Medulla oblongata (tissue), 1 donor: ENCODE data around the gene VPS11.
"Not testable (repeated sequence)": the region's sequence is repeated elsewhere in the genome, so short reads cannot be mapped to it uniquely, and the experiment has no call there.

Source experiments
- DNase-seq: peaks from one replicate; pipeline ENCODE4 v3.0.0-alpha.2; 2015; ENCODE audit errors: extremely low spot score

The VPS11 gene

GRCh38 chr11:119038884-119039283 lies 28.7 kb upstream of the VPS11 start:
- no peak for DNase-seq

- DNase-seq: not testable (repeated sequence)
These were observed 28.1 kb upstream of the VPS11 start for GRCh38 chr11:119039471-119039870.

DNA sequence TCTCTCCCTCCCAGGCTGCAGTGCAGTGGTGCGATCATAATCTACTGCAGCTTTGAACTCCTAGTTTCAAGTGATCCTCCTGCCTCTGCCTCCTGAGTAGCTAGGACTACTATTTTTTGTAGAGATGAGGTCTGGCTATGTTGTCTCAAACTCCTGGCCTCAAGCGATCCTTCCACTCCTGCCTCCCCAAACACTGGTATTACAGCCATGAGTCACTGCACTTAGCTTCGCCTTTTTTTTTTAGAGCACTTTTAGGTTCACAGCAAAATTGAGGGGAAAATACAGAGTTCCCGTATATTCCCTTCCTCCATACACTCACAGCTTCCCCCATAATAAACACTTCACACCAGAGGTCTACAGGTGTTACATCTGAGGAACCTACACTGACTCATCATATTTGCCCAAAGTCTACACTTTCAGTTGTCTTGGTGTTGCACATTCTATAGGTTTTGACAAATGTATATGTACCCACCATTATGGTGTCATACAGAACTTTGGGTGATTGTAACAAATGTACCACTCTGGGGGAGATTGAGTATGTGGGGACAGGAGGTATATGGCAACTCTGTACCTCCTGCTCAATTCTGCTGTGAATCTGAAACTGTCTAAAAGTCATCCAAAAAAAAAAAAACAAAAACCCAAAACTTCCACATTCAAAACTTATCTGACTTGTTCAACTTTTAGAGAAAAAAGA lies 25.6 kb upstream of the VPS11 start:
- no peak for DNase-seq

GRCh38 chr11:119042927-119043326 lies 24.7 kb upstream of the VPS11 start:
- no peak for DNase-seq

DNA sequence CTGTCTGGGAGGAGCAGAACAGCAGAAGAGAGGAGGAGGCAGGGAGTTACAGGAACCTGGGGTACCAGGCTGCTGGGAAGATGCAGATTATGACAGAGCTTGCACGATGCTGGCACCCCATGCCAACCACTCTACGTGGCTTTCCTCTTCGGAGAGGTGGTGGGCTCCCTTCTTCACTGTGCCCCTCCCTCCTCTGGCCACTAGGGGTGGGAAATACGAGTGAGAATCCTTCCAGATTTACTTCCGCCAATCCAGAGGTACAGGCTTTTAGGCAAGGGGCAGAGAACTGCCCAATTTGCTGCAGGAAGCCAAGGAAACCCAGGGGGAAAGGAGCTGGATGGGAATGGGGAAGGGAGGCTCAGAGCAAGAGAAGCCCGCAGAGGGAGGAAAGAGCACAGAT lies 22.9 kb upstream of the VPS11 start:
- DNase-seq: no peak

DNA sequence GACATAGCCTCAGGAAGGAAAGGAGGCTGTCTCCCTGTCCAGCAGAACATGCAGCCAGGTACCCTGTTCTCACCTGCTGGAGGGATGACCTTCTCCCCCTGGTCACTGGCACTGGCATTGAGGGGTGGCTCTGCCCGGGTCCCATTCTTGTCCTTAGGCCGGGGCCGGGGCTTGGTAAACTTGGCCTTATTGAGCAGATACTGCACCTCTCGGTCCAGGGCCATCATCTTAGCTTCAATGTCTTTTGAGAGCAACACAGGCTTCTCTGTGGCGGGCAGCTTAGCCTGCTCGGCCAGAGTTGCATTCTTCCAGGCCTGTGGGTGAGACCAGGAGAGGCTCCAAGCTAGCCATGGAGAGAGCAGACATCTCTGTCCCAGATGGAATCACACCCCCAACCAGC lies 21.1 kb upstream of the VPS11 start:
- DNase-seq: no peak

DNA sequence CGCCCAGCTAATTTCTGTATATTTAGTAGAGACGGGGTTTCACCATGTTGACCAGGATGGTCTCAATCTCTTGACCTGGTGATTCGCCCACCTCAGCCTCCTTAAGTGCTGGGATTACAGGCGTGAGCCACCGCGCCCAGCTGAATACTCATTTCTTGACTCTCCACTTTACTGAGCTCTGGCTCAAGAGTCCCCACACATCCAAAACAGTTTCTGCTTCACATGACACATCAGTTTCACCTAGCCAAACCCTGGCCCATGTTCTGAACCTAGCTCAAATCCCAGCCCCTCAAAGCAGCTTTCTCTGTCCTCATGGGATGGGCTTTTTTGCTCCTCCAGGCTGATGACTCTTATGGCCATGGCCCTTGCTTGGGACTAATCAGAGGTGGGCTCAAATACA lies 20.4 kb upstream of the VPS11 start:
- no peak for DNase-seq

DNA sequence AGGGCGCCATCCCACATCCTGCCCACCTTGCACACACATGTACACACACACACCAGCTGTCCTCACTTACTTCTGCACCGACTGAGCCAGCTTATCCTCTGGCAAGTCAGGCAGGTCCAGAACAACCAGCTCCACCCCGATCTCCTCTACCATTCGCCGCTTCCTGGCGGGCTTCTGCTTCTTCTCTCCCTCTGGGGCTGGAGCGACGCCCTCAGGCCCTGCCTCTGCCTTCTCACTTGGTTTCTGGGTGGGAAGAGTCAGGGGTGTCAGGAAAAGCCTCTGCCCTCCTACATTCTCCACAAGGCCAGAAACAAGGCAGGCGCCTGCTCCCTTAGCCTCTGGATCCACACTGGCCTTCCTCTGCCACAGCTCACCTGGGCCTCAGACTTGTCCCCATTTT lies 19.0 kb upstream of the VPS11 start:
- DNase-seq: no peak

DNA sequence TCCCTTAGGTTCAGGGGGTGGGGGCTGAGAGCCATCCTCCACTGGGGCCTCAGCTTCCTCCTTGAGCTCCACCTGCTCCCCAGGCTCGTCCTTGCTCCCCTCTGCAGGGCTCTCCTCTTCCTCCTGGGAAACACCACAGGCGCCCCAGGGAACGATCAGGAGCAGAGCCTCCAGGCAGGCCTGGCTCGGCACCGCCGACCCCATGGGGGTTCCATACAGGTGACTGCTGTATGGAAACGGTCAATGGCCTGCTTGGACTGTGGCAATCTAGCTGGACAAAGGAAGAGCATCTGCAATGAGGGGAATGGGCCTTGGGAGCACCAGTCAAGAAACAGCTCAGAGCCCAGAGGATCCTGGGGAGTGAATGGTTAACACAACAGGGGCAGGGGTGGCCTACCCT lies 18.5 kb upstream of the VPS11 start:
- DNase-seq: no peak

- DNase-seq: no peak
These were observed 16.0 kb upstream of the VPS11 start for GRCh38 chr11:119051440-119052162.

DNA sequence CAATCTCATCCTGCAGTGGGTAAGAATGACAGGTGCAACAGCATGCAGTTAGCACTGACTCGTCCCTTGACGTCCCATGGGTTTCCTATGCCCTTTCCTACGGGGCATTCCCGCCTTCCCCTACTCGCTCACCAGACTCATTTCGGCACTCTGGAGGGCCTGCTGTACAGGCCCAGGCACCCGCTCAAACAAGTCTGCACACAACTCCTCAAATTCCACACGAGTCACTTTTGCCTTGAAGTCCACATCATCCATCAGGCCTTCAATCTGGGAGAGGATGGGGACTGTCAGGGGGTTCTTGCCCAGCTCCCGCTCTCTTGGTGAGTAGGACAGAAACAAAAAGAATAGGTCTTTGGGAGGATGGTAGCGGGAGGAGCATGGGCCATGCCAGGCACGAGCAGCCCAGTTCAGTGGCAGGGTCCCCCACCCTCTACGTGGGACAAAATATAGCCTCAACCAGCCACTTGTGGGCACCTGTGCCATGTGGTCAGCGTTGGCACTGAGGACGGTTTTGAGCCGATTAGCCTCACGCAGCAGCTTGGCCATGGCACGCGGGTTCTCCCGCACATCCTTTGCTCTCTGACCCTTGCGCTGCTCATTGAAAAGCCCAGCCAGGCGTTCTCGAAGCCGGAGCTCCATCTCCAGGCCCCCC lies 15.3 kb upstream of the VPS11 start:
- DNase-seq: no peak

DNA sequence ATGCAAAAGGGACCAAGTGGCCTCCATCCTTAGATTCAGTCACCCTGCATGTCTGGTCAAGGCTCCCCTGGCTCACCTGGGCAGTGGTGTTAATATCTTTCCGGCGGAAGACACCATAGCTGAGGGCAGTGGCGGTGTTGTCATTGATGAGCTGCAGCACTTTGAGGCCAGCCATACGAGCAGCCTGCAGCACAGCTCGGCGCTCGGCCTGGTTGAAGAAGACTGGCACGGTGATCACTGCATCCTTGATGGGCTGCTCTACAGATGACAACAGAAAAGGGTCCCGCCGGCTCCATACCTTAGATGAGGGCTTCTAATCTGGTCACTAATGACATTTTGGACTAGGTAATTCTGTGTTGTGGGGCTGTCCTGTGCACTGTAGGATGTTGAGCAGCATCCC lies 13.2 kb upstream of the VPS11 start:
- DNase-seq: no peak

DNA sequence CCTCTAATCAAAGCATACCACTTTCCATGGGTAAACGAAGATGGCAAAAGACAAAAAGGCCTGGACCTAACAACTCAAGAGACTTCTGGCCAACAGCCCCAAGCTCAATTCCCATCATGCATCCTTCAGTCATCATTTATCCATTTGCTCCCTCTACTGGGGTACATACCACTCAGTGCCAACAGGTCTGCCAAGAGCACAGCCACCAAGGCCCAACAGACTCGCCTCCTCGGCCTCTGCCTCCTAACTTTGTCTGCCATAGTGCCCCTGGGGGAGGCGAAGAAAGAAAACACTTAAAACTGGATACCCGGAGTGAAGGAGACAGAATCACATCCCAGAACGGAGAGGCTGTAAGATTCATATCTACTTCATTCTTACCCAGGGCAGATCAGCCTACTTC lies 11.7 kb upstream of the VPS11 start:
- DNase-seq: peak; percentile 21

GRCh38 chr11:119056421-119056999 lies 11.1 kb upstream of the VPS11 start:
- no peak for DNase-seq

- DNase-seq: peak; percentile 97
These were observed 10.4 kb upstream of the VPS11 start, which contains the start of gene HYOU1 for GRCh38 chr11:119057000-119057769. TSS of gene HYOU1 (minus strand) at chr11:119057205. CDS start at chr11:119056160, 1,045 bp downstream.

DNA sequence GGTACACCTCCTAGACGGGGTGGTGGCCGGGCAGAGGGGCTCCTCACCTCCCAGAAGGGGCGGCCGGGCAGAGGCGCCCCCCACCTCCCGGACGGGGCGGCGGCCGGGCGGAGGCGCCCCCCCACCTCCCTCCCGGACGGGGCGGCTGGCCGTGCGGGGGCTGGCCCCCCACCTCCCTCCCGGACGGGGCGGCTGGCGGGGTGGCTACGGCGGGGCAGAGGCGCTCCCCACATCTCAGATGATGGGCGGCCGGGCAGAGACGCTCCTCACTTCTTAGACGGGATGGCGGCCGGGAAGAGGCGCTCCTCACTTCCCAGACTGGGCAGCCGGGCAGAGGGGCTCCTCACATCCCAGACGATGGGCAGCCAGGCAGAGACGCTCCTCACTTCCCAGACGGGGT lies 8.5 kb upstream of the VPS11 start:
- not testable (repeated sequence) for DNase-seq

GRCh38 chr11:119061256-119061655 lies 6.4 kb upstream of the VPS11 start:
- DNase-seq: no peak

GRCh38 chr11:119062779-119063178 lies 4.8 kb upstream of the VPS11 start:
- no peak for DNase-seq

DNA sequence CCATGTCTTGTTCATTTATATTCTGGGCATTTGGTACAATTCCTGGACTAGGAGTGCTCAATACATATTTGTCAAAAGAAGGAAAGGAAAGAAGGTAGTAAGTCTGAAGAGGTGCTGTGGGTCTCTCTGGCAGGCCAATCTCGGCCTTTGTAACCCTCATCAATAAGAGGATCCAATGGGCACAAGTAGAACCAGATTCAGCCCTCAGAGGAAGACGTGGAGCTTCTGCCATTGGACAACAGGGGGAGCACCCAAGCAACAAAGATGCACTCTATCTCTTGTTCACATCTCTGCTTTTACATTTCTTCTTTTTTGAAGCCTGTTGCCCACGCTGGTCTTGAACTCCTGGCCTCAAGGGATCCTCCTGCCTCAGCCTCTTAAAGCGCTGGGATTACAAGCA lies 2.2 kb upstream of the VPS11 start:
- no peak for DNase-seq

DNA sequence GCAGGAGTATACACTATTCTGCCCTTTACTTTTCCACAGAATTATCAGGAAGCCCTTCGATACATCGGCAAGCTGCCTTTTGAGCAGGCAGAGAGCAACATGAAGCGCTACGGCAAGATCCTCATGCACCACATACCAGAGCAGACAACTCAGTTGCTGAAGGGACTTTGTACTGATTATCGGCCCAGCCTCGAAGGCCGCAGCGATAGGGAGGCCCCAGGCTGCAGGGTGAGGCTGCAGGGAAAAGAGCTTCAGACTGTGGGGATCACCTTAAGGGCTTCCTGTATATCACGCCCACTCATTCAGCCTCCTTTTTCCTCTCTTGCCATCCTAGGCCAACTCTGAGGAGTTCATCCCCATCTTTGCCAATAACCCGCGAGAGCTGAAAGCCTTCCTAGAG lies 10.2 kb downstream of the VPS11 start:
- no peak for DNase-seq

GRCh38 chr11:119078675-119079420 lies 11.2 kb downstream of the VPS11 start:
- DNase-seq: no peak
